ENCODE measurements around the gene RAD18.

- TF ChIP-seq POLR2AphosphoS5 (IDR thresholded peaks at IDR 0.05; ENCODE audit: borderline replicate concordance, low read depth, low read length) = no peak
- TF ChIP-seq EZH2 (IDR thresholded peaks at IDR 0.05) = no peak
- no peak for TF ChIP-seq FOXP2 (optimal IDR thresholded peaks at IDR 0.05; ENCODE audit: control extremely low read depth, extremely low read length, insufficient read depth)
Measured at GRCh38 chr3:8952130-8952529, 11.1 kb downstream of the RAD18 start.

Data from SK-N-MC (cell line).